ENCODE measurements around the gene PEPD. TPM values are rescaled to one million over a fixed set of nuclear protein-coding genes. Genes with fewer than 3 reads are reported as not detected.
"Not testable (repeated sequence)": the region's sequence is repeated elsewhere in the genome, so short reads cannot be mapped to it uniquely, and the experiment has no call there.

PEPD gene
- total and polyA plus RNA-seq, 5 experiments from 2014 or later: 31.6 to 139 (median 117) TPM

- H3K27ac Mint-ChIP-seq: peak overlapping the region in 1 of 10 donors; percentile 81
- H3K36me3 Mint-ChIP-seq: peaks cover 12 to 32% (median 26%) of the 10 kb centered on the region in 3 donors
- H3K4me3 Mint-ChIP-seq: no peak overlapping the region
- H3K27me3 Mint-ChIP-seq: no peaks in the 10 kb centered on the region
- no peak for DNase-seq
- POLR2A ChIA-PET: no interaction called here
- no peak for ATAC-seq
- H3K4me1 Mint-ChIP-seq: peaks cover 0 to 2% (median 0%) of the 10 kb centered on the region in 4 donors
- H3K9me3 Mint-ChIP-seq: peaks cover 0 to 15% (median 6%) of the 10 kb centered on the region in 9 donors
Observed at GRCh38 chr19:33487901-33488800, 33.4 kb downstream of the PEPD start.

DNA sequence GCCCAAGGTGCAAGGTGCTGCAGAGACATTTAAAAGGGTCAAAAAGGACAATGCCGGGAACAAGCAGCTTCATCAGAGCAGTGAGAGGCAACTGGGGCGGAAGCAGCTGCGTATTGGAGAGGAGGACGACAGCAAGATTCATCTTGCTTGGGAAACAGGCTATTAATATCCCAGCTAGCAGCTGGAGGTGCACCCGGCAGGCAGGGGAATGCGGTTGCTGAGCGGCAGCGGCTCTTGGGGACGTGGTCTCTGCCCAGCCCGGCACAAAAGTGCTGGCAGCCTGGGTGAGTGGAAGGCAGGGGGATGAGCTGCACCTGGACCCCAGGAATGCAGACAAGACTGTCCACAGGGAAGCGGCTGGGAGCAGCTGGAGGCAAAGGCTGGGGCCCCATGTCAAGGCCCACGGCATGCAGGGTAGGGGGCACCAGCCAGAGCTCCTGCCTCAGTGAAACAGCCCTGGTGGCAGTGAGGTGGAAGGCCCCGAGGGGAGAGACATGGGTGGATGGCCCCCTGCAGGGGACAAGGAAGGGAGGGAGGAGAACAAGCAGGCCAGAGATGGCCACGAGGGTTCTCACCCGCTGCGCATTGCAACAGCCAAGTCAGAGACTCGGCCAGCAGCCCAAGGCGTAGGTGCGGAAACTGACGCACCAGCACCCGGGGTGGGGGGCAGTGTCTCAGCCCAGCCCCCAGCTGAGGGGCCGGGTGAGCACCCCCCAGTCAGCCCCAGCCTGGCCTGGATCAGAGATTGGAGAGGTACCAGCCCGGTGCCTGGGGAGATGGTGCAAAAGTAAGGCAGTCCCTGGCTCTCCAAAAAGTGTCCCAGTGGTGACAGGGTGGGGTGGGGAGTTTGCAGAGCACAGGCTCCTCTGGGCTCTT, 34.4 kb downstream of the PEPD start:
- DNase-seq (no peak), ATAC-seq (no peak)
- Mint-ChIP-seq H3K9me3 (peaks cover 0 to 25% (median 15%) of the 10 kb centered on the region in 9 donors), H3K4me1 (peaks cover 0 to 2% (median 0%) of the 10 kb centered on the region in 4 donors), H3K27me3 (no peaks in the 10 kb centered on the region), H3K27ac (no peak overlapping the region), H3K36me3 (peaks cover 21 to 42% (median 33%) of the 10 kb centered on the region in 3 donors), H3K4me3 (no peak overlapping the region)
- POLR2A ChIA-PET: no interaction called here

DNA sequence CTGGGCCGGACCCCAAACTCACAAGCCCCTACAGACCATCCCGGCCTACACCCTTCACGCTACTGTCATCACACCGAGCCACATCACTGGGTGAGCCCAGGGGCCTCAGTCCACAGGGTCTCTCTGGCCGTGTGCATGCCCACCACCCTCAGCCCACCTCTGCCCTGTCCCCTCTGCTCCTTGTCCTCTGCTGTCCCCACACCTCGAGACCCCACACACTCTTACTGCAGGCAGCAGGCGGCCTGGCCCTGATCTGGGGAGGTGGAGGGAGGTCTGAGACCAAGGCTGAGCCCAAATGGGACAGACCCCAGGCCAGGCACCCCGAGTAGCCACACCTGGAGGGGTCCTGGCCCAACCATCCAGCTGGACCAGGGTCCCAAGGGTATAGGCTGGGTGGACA, 35.2 kb downstream of the PEPD start:
- peaks cover 0 to 2% (median 0%) of the 10 kb centered on the region in 4 donors for H3K4me1 Mint-ChIP-seq
- POLR2A ChIA-PET: no interaction called here
- H3K27me3 Mint-ChIP-seq: no peaks in the 10 kb centered on the region
- peaks cover 0 to 29% (median 15%) of the 10 kb centered on the region in 9 donors for H3K9me3 Mint-ChIP-seq
- peak overlapping the region in 1 of 10 donors; percentile 41 for H3K27ac Mint-ChIP-seq
- DNase-seq (no peak), ATAC-seq (no peak)
- peaks cover 24 to 49% (median 39%) of the 10 kb centered on the region in 3 donors for H3K36me3 Mint-ChIP-seq
- H3K4me3 Mint-ChIP-seq: no peak overlapping the region

GRCh38 chr19:33484226-33484774, 37.3 kb downstream of the PEPD start:
- DNase-seq (no peak), ATAC-seq (no peak)
- no peak overlapping the region for H3K4me3 Mint-ChIP-seq
- H3K27me3 Mint-ChIP-seq: no peaks in the 10 kb centered on the region
- peaks cover 0 to 2% (median 0%) of the 10 kb centered on the region in 4 donors for H3K4me1 Mint-ChIP-seq
- POLR2A ChIA-PET: no interaction called here
- H3K27ac Mint-ChIP-seq: no peak overlapping the region
- peaks cover 6 to 41% (median 21%) of the 10 kb centered on the region in 9 donors for H3K9me3 Mint-ChIP-seq
- H3K36me3 Mint-ChIP-seq: peaks cover 35 to 65% (median 47%) of the 10 kb centered on the region in 3 donors

GRCh38 chr19:33482476-33482875, 39.1 kb downstream of the PEPD start:
- ATAC-seq (no peak), DNase-seq (no peak)
- Mint-ChIP-seq H3K4me3 (no peak overlapping the region), H3K27me3 (no peaks in the 10 kb centered on the region), H3K4me1 (peaks cover 0 to 2% (median 0%) of the 10 kb centered on the region in 4 donors), H3K36me3 (peaks cover 48 to 75% (median 64%) of the 10 kb centered on the region in 3 donors), H3K9me3 (peaks cover 6 to 50% (median 23%) of the 10 kb centered on the region in 9 donors), H3K27ac (no peak overlapping the region)
- POLR2A ChIA-PET: no interaction called here

- Mint-ChIP-seq H3K36me3 (peaks cover 48 to 75% (median 70%) of the 10 kb centered on the region in 3 donors), H3K4me3 (no peak overlapping the region), H3K9me3 (peaks cover 6 to 50% (median 23%) of the 10 kb centered on the region in 9 donors), H3K27ac (no peak overlapping the region), H3K27me3 (no peaks in the 10 kb centered on the region), H3K4me1 (peaks cover 0 to 2% (median 0%) of the 10 kb centered on the region in 4 donors)
- ATAC-seq (no peak), DNase-seq (no peak)
- POLR2A ChIA-PET: no interaction called here
Observed at GRCh38 chr19:33481863-33482262, 39.7 kb downstream of the PEPD start.

GRCh38 chr19:33479570-33479969, 42.0 kb downstream of the PEPD start:
- ATAC-seq, H3K4me3 Mint-ChIP-seq, H3K4me1 Mint-ChIP-seq, H3K27me3 Mint-ChIP-seq, H3K27ac Mint-ChIP-seq, DNase-seq: not testable (repeated sequence)
- H3K9me3 Mint-ChIP-seq: peaks cover 6 to 48% (median 23%) of the 10 kb centered on the region in 9 donors
- POLR2A ChIA-PET: interaction anchor here (1.0 kb wide), 1 partner anchor 42 kb away, joined by 4 read pairs; no protein-coding TSS in a partner anchor
- H3K36me3 Mint-ChIP-seq: peaks cover 42 to 75% (median 66%) of the 10 kb centered on the region in 3 donors

DNA sequence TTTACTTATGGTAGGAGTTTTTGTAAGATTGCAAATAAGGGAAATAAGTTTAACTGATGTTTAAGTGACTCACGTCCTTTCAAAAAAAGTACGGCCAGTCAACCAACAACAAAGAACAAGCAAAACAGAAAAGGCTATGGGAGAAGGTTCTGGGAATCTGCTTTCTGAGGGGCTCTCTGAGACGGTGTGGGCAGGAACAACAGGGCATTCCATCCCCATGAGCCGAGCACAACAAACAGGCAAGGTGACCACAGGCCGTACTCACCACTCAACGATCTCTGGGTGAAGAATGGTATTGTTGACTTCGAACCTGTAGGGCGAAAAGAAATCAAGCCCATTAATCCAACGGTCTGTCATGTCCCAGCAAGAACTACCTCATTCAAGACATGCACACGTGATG, 43.8 kb downstream of the PEPD start:
- H3K36me3 Mint-ChIP-seq: peaks cover 33 to 63% (median 61%) of the 10 kb centered on the region in 3 donors
- no peak overlapping the region for H3K27ac Mint-ChIP-seq
- H3K9me3 Mint-ChIP-seq: peaks cover 4 to 31% (median 12%) of the 10 kb centered on the region in 9 donors
- peaks cover 0 to 2% (median 0%) of the 10 kb centered on the region in 4 donors for H3K4me1 Mint-ChIP-seq
- ATAC-seq (no peak), DNase-seq (no peak)
- no peak overlapping the region for H3K4me3 Mint-ChIP-seq
- POLR2A ChIA-PET: no interaction called here
- no peaks in the 10 kb centered on the region for H3K27me3 Mint-ChIP-seq

- no peaks in the 10 kb centered on the region for H3K27me3 Mint-ChIP-seq
- DNase-seq: peak in 1 of 10 donors; percentile 13
- peaks cover 25 to 54% (median 46%) of the 10 kb centered on the region in 3 donors for H3K36me3 Mint-ChIP-seq
- H3K4me1 Mint-ChIP-seq: peaks cover 0 to 2% (median 0%) of the 10 kb centered on the region in 4 donors
- H3K9me3 Mint-ChIP-seq: peaks cover 0 to 23% (median 6%) of the 10 kb centered on the region in 9 donors
- no peak for ATAC-seq
- POLR2A ChIA-PET: interaction anchor here (0.6 kb wide), 1 partner anchor 21 kb away, joined by 3 read pairs; no protein-coding TSS in a partner anchor
- H3K4me3 Mint-ChIP-seq: no peak overlapping the region
- peak overlapping the region in 2 of 10 donors; percentile 31 to 48 for H3K27ac Mint-ChIP-seq
Observed at GRCh38 chr19:33476151-33476707, 45.4 kb downstream of the PEPD start.

GRCh38 chr19:33473653-33474305, 47.8 kb downstream of the PEPD start:
- Mint-ChIP-seq H3K27ac (peak overlapping the region in 1 of 10 donors; percentile 43), H3K9me3 (peaks cover 0 to 7% (median 0%) of the 10 kb centered on the region in 9 donors), H3K4me1 (peaks cover 0 to 4% (median under 1%) of the 10 kb centered on the region in 4 donors), H3K4me3 (no peak overlapping the region), H3K36me3 (peaks cover 9 to 45% (median 29%) of the 10 kb centered on the region in 3 donors), H3K27me3 (no peaks in the 10 kb centered on the region)
- POLR2A ChIA-PET: no interaction called here
- DNase-seq (no peak), ATAC-seq (no peak)
